GM12891 (cell line): ENCODE data around the gene YAF2.

Source experiments
- PAX5 ChIP-seq: IDR thresholded peaks from 2 replicates; pipeline ENCODE4 v1.6.1; 2011; ENCODE audit warnings: low read length, moderate library complexity, mild to moderate bottlenecking; ENCODE audit not compliant: insufficient read depth, severe bottlenecking
- POLR2A ChIP-seq: IDR thresholded peaks from 2 replicates; pipeline ENCODE4 v1.6.1; 2011; ENCODE audit warnings: low read depth, low read length, control low read depth
- POLR2AphosphoS5 ChIP-seq: IDR thresholded peaks from 2 replicates; pipeline ENCODE4 v1.6.1; 2011; ENCODE audit warnings: low read depth, low read length, control low read depth
- POU2F2 ChIP-seq: IDR thresholded peaks from 2 replicates; pipeline ENCODE4 v1.6.1; 2011; ENCODE audit warnings: low read depth, mild to moderate bottlenecking, control low read depth, low read length, moderate library complexity
- SPI1 ChIP-seq: IDR thresholded peaks from 2 replicates; pipeline ENCODE4 v1.6.1; 2011; ENCODE audit warnings: low read depth, low read length, control low read depth
- TAF1 ChIP-seq: IDR thresholded peaks from 2 replicates; pipeline ENCODE4 v1.6.1; 2011; ENCODE audit warnings: low read depth, low read length, control low read depth

GRCh38 chr12:42128888-42129287 is 109.2 kb downstream of the YAF2 start:
- TF ChIP-seq POLR2AphosphoS5 (no peak), TAF1 (no peak), POLR2A (no peak), PAX5 (no peak), POU2F2 (no peak), SPI1 (no peak)
